OCI-LY1 (cell line): ENCODE results near the gene ENPP7.
A peak's percentile ranks its signal among the peaks of the same experiment; 100 is the strongest.

Source experiments
- H2AFZ ChIP-seq: fragments of 200-600 bp; sonication (generic), shearing (Covaris generic); 2 replicates; pipeline ENCODE4 v1.6.0; 2014; ENCODE audit warnings: antibody characterized with exemption, mild to moderate bottlenecking, low read length
- H3F3A ChIP-seq: fragments of 200-600 bp; sonication (generic), shearing (Covaris generic); 2 replicates; pipeline ENCODE4 v1.6.0; 2014; ENCODE audit warnings: mild to moderate bottlenecking, antibody characterized with exemption, low read length, moderate library complexity; ENCODE audit not compliant: insufficient read depth
- H3K27ac ChIP-seq: fragments of 200-600 bp; sonication (generic); 2 replicates; pipeline ENCODE4 v1.5.1; 2014; ENCODE audit warnings: low read length, mixed run types, mild to moderate bottlenecking, low read depth; ENCODE audit not compliant: poor library complexity, severe bottlenecking
- H3K27me3 ChIP-seq: fragments of 200-600 bp; sonication (generic); 2 replicates; pipeline ENCODE4 v1.6.0; 2014; ENCODE audit warnings: antibody characterized with exemption, mild to moderate bottlenecking, low read length, moderate library complexity; ENCODE audit not compliant: insufficient read depth
- H3K36me3 ChIP-seq: fragments of 200-600 bp; sonication (generic); 2 replicates; pipeline ENCODE4 v1.6.1; 2014; ENCODE audit warnings: mild to moderate bottlenecking, antibody characterized with exemption, low read length, moderate library complexity, mixed read lengths; ENCODE audit not compliant: insufficient read depth
- H3K4me1 ChIP-seq: fragments of 200-600 bp; sonication (generic); 2 replicates; pipeline ENCODE4 v1.5.1; 2014; ENCODE audit warnings: mild to moderate bottlenecking, low read length, moderate library complexity; ENCODE audit not compliant: insufficient read depth, severe bottlenecking
- H3K4me2 ChIP-seq: fragments of 200-600 bp; sonication (generic), shearing (Covaris generic); 2 replicates; pipeline ENCODE4 v1.6.1; 2014; ENCODE audit warnings: low read length
- H3K4me3 ChIP-seq: fragments of 200-600 bp; sonication (generic); 2 replicates; pipeline ENCODE4 v1.5.1; 2014; ENCODE audit warnings: low read length, low read depth, mild to moderate bottlenecking, mixed read lengths; ENCODE audit not compliant: poor library complexity, severe bottlenecking
- H3K79me2 ChIP-seq: fragments of 200-600 bp; shearing (Covaris generic); 2 replicates; pipeline ENCODE4 v1.6.1; 2016; ENCODE audit warnings: mixed run types, low read length, mixed read lengths; ENCODE audit not compliant: insufficient read depth
- H3K9ac ChIP-seq: fragments of 200-600 bp; sonication (generic), shearing (Covaris generic); 2 replicates; pipeline ENCODE4 v1.6.1; 2014; ENCODE audit warnings: mild to moderate bottlenecking, low read length, mixed read lengths
- H3K9me2 ChIP-seq: fragments of 200-600 bp; sonication (generic), shearing (Covaris generic); 2 replicates; pipeline ENCODE4 v1.6.1; 2014; ENCODE audit warnings: low read depth, mild to moderate bottlenecking, low read length, mixed read lengths
- H3K9me3 ChIP-seq: fragments of 200-600 bp; shearing (Covaris generic); 2 replicates; pipeline ENCODE4 v1.6.1; 2014; ENCODE audit warnings: low read length, mixed read lengths
- H4K20me1 ChIP-seq: fragments of 200-600 bp; sonication (generic), shearing (Covaris generic); 2 replicates; pipeline ENCODE4 v1.6.0; 2016; ENCODE audit warnings: mild to moderate bottlenecking, low read length; ENCODE audit not compliant: insufficient read depth
- EZH2 ChIP-seq: fragments of 200-600 bp; sonication (generic), shearing (Covaris generic); IDR thresholded peaks from 2 replicates; pipeline ENCODE4 v1.8.0; 2017; ENCODE audit warnings: borderline replicate concordance, mixed run types, mild to moderate bottlenecking, antibody characterized with exemption, low read length, moderate library complexity, mixed read lengths
- TF ChIP-seq, protein P1 (sequence below): fragments of 200-600 bp; sonication (generic), shearing (Covaris generic); IDR thresholded peaks from 2 replicates; pipeline ENCODE4 v1.5.1; 2017; ENCODE audit warnings: mild to moderate bottlenecking, antibody characterized with exemption, low read length, moderate library complexity, mixed read lengths

Gene ENPP7

DNA sequence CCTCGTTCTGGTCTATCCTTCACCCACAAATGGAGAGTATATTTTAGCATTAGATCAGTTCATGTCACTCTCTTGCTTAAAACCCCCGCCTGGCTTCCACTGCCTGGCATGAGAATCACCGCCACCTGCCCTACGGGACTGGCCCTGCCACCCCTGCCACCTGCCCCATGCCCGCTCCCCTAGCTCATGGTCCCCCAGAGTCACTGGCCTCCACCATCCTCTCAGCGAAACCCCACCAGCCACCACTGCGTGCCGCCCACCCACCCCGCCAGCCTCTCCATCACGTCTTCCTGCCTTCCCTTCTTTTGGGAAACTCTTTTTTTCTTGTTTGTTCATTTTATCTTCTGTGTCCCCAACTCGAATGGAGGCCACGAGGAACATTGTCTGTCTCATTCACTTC, 982 bp upstream of the ENPP7 start:
- no peaks in the 10 kb centered on the region for H3K79me2 ChIP-seq
- H3K9me3 ChIP-seq: no peaks in the 10 kb centered on the region
- H3K4me3 ChIP-seq: no peak overlapping the region
- no peak overlapping the region for H3K27ac ChIP-seq
- H3K4me1 ChIP-seq: peaks cover 31% of the 10 kb centered on the region
- TF ChIP-seq, protein P1, sequence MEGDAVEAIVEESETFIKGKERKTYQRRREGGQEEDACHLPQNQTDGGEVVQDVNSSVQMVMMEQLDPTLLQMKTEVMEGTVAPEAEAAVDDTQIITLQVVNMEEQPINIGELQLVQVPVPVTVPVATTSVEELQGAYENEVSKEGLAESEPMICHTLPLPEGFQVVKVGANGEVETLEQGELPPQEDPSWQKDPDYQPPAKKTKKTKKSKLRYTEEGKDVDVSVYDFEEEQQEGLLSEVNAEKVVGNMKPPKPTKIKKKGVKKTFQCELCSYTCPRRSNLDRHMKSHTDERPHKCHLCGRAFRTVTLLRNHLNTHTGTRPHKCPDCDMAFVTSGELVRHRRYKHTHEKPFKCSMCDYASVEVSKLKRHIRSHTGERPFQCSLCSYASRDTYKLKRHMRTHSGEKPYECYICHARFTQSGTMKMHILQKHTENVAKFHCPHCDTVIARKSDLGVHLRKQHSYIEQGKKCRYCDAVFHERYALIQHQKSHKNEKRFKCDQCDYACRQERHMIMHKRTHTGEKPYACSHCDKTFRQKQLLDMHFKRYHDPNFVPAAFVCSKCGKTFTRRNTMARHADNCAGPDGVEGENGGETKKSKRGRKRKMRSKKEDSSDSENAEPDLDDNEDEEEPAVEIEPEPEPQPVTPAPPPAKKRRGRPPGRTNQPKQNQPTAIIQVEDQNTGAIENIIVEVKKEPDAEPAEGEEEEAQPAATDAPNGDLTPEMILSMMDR: no peak
- no peak for TF ChIP-seq EZH2
- H3F3A ChIP-seq: no peaks in the 10 kb centered on the region
- no peaks in the 10 kb centered on the region for H3K36me3 ChIP-seq
- H2AFZ ChIP-seq: no peak overlapping the region
- no peaks in the 10 kb centered on the region for H3K27me3 ChIP-seq
- H3K9me2 ChIP-seq: no peaks in the 10 kb centered on the region
- H3K9ac ChIP-seq: no peak overlapping the region
- no peak overlapping the region for H3K4me2 ChIP-seq
- H4K20me1 ChIP-seq: no peaks in the 10 kb centered on the region

DNA sequence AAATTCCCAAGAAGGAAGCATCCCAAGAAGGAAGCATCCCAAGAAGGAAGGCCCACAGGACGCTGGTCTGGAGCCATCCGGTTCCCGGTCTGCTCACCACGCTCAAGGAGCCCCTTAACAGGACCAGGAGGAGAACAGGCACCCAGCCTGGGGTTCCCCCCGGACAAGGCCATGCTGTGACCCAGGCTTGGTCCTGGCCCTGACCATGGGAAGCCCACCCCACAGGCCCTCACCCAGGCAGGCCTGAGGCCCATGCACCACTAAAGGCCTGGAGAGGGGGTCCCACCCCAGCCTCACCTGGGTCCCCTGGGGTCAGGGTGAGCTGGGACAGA, 340 bp upstream of the ENPP7 start:
- TF ChIP-seq EZH2: no peak
- TF ChIP-seq, protein P1: no peak
- no peak overlapping the region for H3K4me3 ChIP-seq

DNA sequence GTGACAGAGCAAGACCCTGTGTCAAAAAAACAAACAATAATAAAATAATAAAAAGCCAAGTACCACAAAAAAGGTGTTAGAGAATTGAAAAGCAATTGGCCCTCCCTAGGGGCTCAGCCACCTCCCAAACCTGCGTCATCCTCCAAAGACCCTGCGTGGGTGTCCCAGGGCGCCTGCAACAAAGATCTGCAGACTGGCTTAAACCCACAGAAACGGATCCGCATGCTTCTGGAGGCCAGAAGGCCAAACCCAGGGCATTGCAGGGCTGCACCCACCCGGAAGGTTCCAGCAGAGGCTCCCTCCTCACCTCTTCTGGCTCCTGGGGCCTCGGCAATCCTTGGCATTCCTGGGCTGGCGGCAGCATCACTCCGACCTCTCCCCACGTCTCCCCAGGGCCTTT, 1.5 kb downstream of the ENPP7 start:
- Histone ChIP-seq H3K9me2 (no peaks in the 10 kb centered on the region), H3K79me2 (no peaks in the 10 kb centered on the region), H3K4me1 (peaks cover 31% of the 10 kb centered on the region), H4K20me1 (no peaks in the 10 kb centered on the region), H3K9ac (peak overlapping the region; percentile 61), H3K36me3 (no peaks in the 10 kb centered on the region), H2AFZ (0 out of 2 replicates have a peak overlapping the region, but pooled peaks have one; percentile 1), H3K4me2 (peak overlapping the region; percentile 79), H3K27me3 (no peaks in the 10 kb centered on the region), H3K27ac (no peak overlapping the region), H3F3A (no peaks in the 10 kb centered on the region), H3K9me3 (no peaks in the 10 kb centered on the region), H3K4me3 (peak overlapping the region; percentile 58)
- no peak for TF ChIP-seq EZH2
- TF ChIP-seq, protein P1: no peak

More for the DNA sequence above, 340 bp upstream of the ENPP7 start:
- H2AFZ ChIP-seq: no peak overlapping the region
- H3K36me3 ChIP-seq: no peaks in the 10 kb centered on the region
- no peaks in the 10 kb centered on the region for H3K9me2 ChIP-seq
- H3K4me1 ChIP-seq: peaks cover 31% of the 10 kb centered on the region
- H3K9me3 ChIP-seq: no peaks in the 10 kb centered on the region
- H4K20me1 ChIP-seq: no peaks in the 10 kb centered on the region
- no peaks in the 10 kb centered on the region for H3K79me2 ChIP-seq
- no peak overlapping the region for H3K9ac ChIP-seq
- no peaks in the 10 kb centered on the region for H3F3A ChIP-seq
- no peak overlapping the region for H3K4me2 ChIP-seq
- H3K27me3 ChIP-seq: no peaks in the 10 kb centered on the region
- H3K27ac ChIP-seq: no peak overlapping the region
